AG09309 (cell line): ENCODE measurements around the gene HMCN1.

Experiments
- DNase-seq: peaks from one replicate; pipeline ENCODE4 v3.0.0-alpha.2; 2010; ENCODE audit warnings: low read depth
- H3K4me3 ChIP-seq: 2 replicates; pipeline ENCODE4 v1.5.1; 2011; ENCODE audit warnings: mild to moderate bottlenecking, low read depth, low read length, moderate library complexity; ENCODE audit not compliant: control insufficient read depth
- CTCF ChIP-seq: IDR thresholded peaks from 2 replicates; pipeline ENCODE4 v1.5.1; 2011; ENCODE audit warnings: mild to moderate bottlenecking, low read depth, low read length, inconsistent platforms; ENCODE audit not compliant: insufficient read depth, control insufficient read depth; ENCODE audit errors: missing control alignments

The HMCN1 gene

GRCh38 chr1:185804608-185805007 lies 70.4 kb downstream of the HMCN1 start:
- TF ChIP-seq CTCF, result no peak
- no peak overlapping the region for H3K4me3 ChIP-seq
- no peak for DNase-seq

- TF ChIP-seq CTCF, result no peak
- no peak overlapping the region for H3K4me3 ChIP-seq
- no peak for DNase-seq
These were observed 73.1 kb downstream of the HMCN1 start for GRCh38 chr1:185807275-185807674.

GRCh38 chr1:185808631-185809030 lies 74.4 kb downstream of the HMCN1 start:
- DNase-seq, result no peak
- H3K4me3 ChIP-seq, result no peak overlapping the region

GRCh38 chr1:185811073-185811709 lies 77.0 kb downstream of the HMCN1 start:
- no peak overlapping the region for H3K4me3 ChIP-seq
- DNase-seq, result no peak
- no peak for TF ChIP-seq CTCF

More at GRCh38 chr1:185808631-185809030, 74.4 kb downstream of the HMCN1 start:
- TF ChIP-seq CTCF, result no peak

GRCh38 chr1:185812934-185813333 lies 78.7 kb downstream of the HMCN1 start:
- TF ChIP-seq CTCF, result no peak
- no peak overlapping the region for H3K4me3 ChIP-seq
- DNase-seq, result no peak

- TF ChIP-seq CTCF, result peak; percentile 57
These were observed 79.3 kb downstream of the HMCN1 start for GRCh38 chr1:185813401-185813979.

More at GRCh38 chr1:185813401-185813979, 79.3 kb downstream of the HMCN1 start:
- DNase-seq, result peak; percentile 35
- no peak overlapping the region for H3K4me3 ChIP-seq
